ENCODE results near the gene SPINK14. TPM values are rescaled to one million over a fixed set of nuclear protein-coding genes. Genes with fewer than 3 reads are reported as not detected.

SPINK14 gene
- total and polyA plus RNA-seq, 2 of the 13 experiments (the other 11 are each of a cell fraction or from before 2014, with no cell fraction given), result not detected

GRCh38 chr5:148162038-148162437 is 6.3 kb upstream of the SPINK14 start:
- Histone ChIP-seq H3K4me3 (replicated peaks in 1 of 3; ENCODE audit: insufficient read depth in 1 of 3, low read depth in 2 of 3, low read length in 3 of 3) (no peak overlapping the region), H3K27ac (ENCODE audit: extremely low read length, insufficient read depth, low read length) (no peak overlapping the region), H4K20me1 (ENCODE audit: insufficient read depth, low read length) (no peaks in the 10 kb centered on the region), H2AFZ (ENCODE audit: low read length) (no peak overlapping the region), H3K9ac (ENCODE audit: insufficient read depth, low read depth, low read length) (no peak overlapping the region), H3K4me1 (ENCODE audit: insufficient read depth, low read length) (no peaks in the 10 kb centered on the region), H3K27me3 (ENCODE audit: control insufficient read depth in 1 of 2, insufficient read depth in 2 of 2, low read length in 2 of 2) (no peaks in the 10 kb centered on the region), H3K9me3 (ENCODE audit: low read length) (no peaks in the 10 kb centered on the region), H3K79me2 (ENCODE audit: insufficient read depth, low read length) (no peaks in the 10 kb centered on the region), H3K36me3 (replicated peaks in 1 of 2; ENCODE audit: control insufficient read depth in 1 of 2, insufficient read depth in 2 of 2, low read length in 2 of 2) (no peaks in the 10 kb centered on the region), H3K4me2 (ENCODE audit: low read depth, low read length) (no peak overlapping the region)
- ChIA-PET POLR2A (no interaction called here), CTCF (ENCODE audit: low intra/inter-chr PET ratio, low total read pairs) (no interaction called here)
- no TSS peak for BruUV-seq (replicated peaks)
- no peak for ATAC-seq
- TF ChIP-seq RFX1 (IDR thresholded peaks at IDR 0.05) (no peak), NAIF1 (CRISPR knock-in tag; IDR thresholded peaks at IDR 0.05; ENCODE audit: borderline replicate concordance) (no peak), HDAC2 (CRISPR knock-in tag; IDR thresholded peaks at IDR 0.05) (no peak), SOX13 (IDR thresholded peaks at IDR 0.05) (no peak), SOX13 (CRISPR knock-in tag; conservative IDR thresholded peaks at IDR 0.05 in 1 of 2, IDR thresholded peaks at IDR 0.05 in 1 of 2) (no peak), PPARG (CRISPR knock-in tag; conservative IDR thresholded peaks at IDR 0.05) (no peak), SRF (IDR thresholded peaks at IDR 0.05; ENCODE audit: low read depth, low read length) (no peak), MTA1 (CRISPR knock-in tag; IDR thresholded peaks at IDR 0.05; ENCODE audit: borderline replicate concordance) (no peak), ZNF432 (CRISPR knock-in tag; IDR thresholded peaks at IDR 0.05; ENCODE audit: borderline replicate concordance) (no peak), MXD3 (CRISPR knock-in tag; IDR thresholded peaks at IDR 0.05) (no peak), ZBTB43 (CRISPR knock-in tag; conservative IDR thresholded peaks at IDR 0.05) (no peak), LRRFIP1 (CRISPR knock-in tag; conservative IDR thresholded peaks at IDR 0.05) (no peak), SRY (CRISPR knock-in tag; IDR thresholded peaks at IDR 0.05) (no peak), PHF21A (CRISPR knock-in tag; IDR thresholded peaks at IDR 0.05) (no peak), ZSCAN12 (CRISPR knock-in tag; IDR thresholded peaks at IDR 0.05) (no peak)
- in situ Hi-C loops (cut with HindIII; ENCODE audit: extremely low pct_ligation_motif_present, low pct_unique_long_range_greater_than_20kb), result no loop called here
- 3% methylated on average over 1 of the region's 1 CpG for WGBS (ENCODE audit: low lambda C conversion rate)
- no peak for DNase-seq (ENCODE audit: low spot score)
- intact Hi-C loops (cut with micrococcal nuclease; ENCODE audit: unreplicated experiment), result no loop called here
- no peak for FAIRE-seq
